ENCODE measurements around the gene GOLGA8T. TPM values are rescaled to one million over a fixed set of nuclear protein-coding genes. Genes with fewer than 3 reads are reported as not detected.
"Not testable (repeated sequence)": the region's sequence is repeated elsewhere in the genome, so short reads cannot be mapped to it uniquely, and the experiment has no call there.

GOLGA8T gene
- total RNA-seq, 1 donor from 2014 or later: 1.5 TPM

DNA sequence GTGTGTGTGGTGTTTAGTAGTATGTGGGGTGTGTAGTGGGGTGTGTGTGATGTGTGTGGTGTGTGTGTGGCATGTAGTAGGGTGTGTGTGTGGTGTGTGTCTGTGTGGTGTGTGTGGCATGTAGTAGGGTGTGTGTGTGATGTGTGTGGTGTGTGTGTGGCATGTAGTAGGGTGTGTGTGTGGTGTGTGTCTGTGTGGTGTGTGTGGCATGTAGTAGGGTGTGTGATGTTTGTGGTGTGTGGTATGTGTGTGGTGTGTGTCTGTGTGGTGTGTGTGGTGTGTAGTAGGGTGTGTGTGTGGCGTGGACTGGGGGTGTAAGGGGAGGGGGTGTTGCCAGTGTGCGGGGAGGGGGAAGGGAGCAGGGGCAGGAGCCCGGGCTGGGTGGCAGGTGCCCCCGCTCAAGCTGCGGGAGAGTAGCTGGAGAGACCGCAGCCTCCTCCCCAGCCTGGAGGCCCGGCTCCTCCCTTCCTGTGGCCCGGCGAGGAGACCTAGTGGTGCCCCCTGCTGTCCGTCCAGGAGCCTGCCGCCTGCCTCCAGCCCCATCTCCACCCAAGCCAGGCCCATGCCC, 38.3 kb downstream of the GOLGA8T start:
- intact Hi-C loops (cut with DNase I); H3K4me3 ChIP-seq; H3K27me3 ChIP-seq; H3K4me1 ChIP-seq; H3K9me3 ChIP-seq; H3K36me3 ChIP-seq; H3K27ac ChIP-seq: not testable (repeated sequence)
- DNase-seq (ENCODE audit: extremely low spot score in 2 of 2): peak; percentile 72 to 95

DNA sequence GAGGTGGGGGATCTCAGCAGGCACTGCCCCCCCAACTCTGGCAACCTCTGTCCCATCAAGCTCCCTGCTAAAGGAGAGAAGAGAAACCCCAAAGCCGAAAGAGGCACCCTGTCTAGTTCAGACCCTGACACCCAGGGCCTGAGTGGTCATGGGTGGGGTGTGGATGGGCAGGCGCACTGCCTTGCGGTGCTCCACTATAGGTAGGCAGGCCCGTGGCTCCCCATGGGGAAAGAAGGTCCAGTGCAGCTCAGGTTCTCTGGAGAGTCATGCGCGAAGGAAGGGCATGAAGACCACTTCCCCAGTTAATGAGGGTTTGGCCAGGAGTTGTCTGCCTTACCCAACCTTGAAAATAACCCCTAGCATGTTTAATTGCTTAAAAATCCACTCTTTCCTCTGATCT, 40.4 kb downstream of the GOLGA8T start:
- H3K4me3 ChIP-seq; H3K27me3 ChIP-seq; DNase-seq (ENCODE audit: extremely low spot score in 2 of 2); H3K4me1 ChIP-seq; H3K27ac ChIP-seq; intact Hi-C loops (cut with DNase I); H3K9me3 ChIP-seq; H3K36me3 ChIP-seq: not testable (repeated sequence)

DNA sequence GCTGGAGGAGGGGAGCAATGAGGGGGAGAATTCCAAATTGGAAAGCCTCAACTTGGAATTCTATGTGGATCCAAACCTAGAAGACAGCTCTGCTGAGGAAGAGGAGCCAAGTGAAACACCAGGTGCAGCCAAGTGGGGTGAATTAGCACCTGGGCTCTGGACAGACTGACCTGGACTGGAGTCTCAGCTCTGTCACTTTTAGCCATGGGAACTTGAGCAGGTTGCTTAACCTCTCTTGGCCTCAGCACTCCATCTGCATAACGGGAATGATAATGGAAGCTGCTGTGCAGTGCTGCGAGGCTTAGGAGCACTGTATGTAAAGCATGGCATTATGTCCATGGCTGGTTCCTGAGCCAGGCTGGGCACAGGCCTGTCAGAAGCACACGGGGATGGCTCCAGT, 41.8 kb downstream of the GOLGA8T start:
- intact Hi-C loops (cut with DNase I); H3K27me3 ChIP-seq; H3K4me1 ChIP-seq; H3K9me3 ChIP-seq; H3K4me3 ChIP-seq; H3K36me3 ChIP-seq; DNase-seq (ENCODE audit: extremely low spot score in 2 of 2); H3K27ac ChIP-seq: not testable (repeated sequence)

DNA sequence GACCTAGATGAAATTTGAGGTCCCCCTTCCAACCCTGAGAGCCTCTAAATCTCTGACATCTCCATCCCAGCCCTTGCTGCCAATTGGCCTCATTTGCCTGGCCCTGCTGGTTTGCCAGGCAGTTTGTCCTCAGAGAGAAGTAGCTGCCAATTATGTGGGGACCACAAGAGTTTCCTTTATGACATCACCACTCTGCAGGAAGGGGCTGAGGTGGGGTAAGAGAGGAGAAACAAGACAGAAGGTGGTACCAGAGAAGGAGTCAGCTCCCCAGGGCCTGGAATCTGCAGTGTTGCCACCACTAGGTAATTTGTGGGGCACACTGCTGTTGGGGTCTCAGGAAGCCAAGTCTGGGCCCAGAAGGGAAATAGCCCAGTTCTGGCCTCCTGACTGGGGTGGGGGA, 45.0 kb downstream of the GOLGA8T start:
- H3K27me3 ChIP-seq; H3K9me3 ChIP-seq; intact Hi-C loops (cut with DNase I); DNase-seq (ENCODE audit: extremely low spot score in 2 of 2); H3K27ac ChIP-seq; H3K4me3 ChIP-seq; H3K4me1 ChIP-seq; H3K36me3 ChIP-seq: not testable (repeated sequence)

DNA sequence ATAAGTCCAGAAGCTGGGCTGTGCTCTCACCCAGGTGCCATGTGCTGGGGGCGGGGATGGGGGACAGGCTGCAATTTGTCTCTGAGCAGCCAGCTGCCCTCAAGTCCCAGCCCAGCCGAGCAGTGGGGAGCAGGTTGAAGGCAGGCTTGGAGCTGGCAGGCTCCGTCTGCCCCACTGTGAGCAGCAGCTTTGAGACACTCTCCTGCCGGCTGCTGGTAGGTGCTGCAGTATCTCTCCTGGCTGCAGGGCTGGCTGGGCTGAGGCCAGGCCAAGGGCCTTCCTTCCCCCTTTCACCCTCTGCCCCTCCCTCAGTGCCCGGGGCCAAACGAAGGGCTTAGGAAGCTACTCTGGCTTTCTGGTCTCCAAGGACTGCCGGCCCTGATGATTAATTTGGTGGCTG, 50.6 kb downstream of the GOLGA8T start:
- H3K4me3 ChIP-seq; H3K27me3 ChIP-seq; H3K9me3 ChIP-seq; H3K36me3 ChIP-seq; H3K27ac ChIP-seq; intact Hi-C loops (cut with DNase I); H3K4me1 ChIP-seq; DNase-seq (ENCODE audit: extremely low spot score in 2 of 2): not testable (repeated sequence)

DNA sequence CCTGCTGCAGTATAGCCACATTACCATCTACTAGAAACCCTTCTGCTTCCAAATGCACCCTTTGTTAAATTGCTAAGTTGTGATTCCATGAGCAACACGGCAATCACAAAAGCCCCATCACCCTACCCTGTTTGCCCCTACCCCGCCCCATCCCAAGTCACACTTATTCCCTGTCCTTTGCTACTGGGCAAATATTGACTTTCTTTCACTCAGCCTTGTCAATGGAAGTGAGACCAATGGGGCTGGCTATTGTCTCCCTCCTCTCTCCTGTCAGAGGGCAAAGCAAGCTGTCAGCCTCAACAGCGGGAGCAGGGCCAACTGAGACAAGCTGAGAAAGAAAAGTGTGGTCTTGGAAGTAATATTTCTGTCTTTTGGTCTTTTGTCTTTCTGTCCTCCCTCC, 52.6 kb downstream of the GOLGA8T start:
- intact Hi-C loops (cut with DNase I); H3K27ac ChIP-seq; H3K9me3 ChIP-seq; H3K36me3 ChIP-seq; H3K27me3 ChIP-seq; H3K4me1 ChIP-seq; H3K4me3 ChIP-seq; DNase-seq (ENCODE audit: extremely low spot score in 2 of 2): not testable (repeated sequence)

DNA sequence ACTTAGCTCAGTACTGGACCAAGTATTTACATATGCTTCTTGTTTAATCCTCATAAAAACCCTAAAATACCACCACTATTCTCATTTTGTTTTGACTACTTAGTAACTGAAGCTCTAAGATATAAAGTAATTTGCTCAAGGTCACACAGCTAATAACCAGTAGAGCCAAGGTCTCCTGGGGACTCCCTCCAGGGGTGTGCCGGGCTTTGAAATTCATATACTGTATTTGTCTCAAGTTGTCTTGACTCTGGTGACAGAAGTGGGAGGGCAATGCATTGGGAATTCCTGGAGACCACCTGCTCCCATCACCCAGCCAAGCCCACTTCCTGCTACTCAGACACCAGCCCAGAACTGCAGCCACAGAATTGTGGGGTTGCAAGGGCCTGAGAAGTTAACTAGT, 54.9 kb downstream of the GOLGA8T start:
- DNase-seq (ENCODE audit: extremely low spot score in 2 of 2); H3K27ac ChIP-seq; H3K27me3 ChIP-seq; H3K4me1 ChIP-seq; intact Hi-C loops (cut with DNase I); H3K36me3 ChIP-seq; H3K9me3 ChIP-seq; H3K4me3 ChIP-seq: not testable (repeated sequence)

DNA sequence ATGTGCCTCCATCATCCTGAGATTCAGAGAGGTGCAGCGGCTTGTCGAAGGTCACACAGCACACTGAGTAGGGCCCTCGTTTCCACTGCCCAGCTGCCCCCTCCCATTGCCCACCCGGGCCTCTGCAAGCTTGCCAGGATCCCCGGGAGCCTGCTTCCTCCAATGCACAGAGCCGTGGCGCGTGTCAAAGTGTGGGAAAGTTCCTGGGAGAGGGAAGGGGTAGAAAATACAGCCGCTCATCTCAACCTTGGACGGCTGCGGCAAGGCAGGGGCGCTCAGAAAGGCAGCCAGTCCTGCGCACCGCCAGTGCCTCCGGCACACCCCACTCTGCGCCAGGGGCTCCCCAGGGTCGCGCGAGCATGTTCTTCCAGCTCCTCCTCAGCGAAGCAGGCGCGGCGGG, 56.3 kb downstream of the GOLGA8T start:
- H3K4me3 ChIP-seq; H3K9me3 ChIP-seq; DNase-seq (ENCODE audit: extremely low spot score in 2 of 2); intact Hi-C loops (cut with DNase I); H3K4me1 ChIP-seq; H3K27me3 ChIP-seq; H3K36me3 ChIP-seq; H3K27ac ChIP-seq: not testable (repeated sequence)

DNA sequence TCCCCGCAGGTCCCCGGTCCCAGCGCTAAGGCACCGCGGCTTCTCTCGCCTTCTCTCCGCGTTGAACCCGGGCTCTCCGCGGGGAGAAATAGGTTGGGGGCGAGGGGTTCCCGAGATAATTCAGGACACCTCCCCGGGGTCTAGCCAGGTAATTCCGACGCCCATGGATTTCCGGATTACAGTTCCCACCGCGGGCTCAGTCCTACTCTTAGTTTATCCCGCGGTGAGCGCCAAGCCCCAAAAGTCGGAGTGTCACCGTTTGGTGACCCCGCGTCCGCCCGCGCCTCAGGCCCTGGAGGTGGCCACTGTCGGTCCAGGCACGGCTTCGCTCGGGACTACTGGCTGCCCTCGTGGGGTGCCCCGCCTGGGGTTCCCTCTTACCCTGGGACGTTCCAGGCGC, 56.8 kb downstream of the GOLGA8T start:
- H3K4me3 ChIP-seq; H3K9me3 ChIP-seq; H3K36me3 ChIP-seq; H3K4me1 ChIP-seq; H3K27me3 ChIP-seq; H3K27ac ChIP-seq; intact Hi-C loops (cut with DNase I); DNase-seq (ENCODE audit: extremely low spot score in 2 of 2): not testable (repeated sequence)

DNA sequence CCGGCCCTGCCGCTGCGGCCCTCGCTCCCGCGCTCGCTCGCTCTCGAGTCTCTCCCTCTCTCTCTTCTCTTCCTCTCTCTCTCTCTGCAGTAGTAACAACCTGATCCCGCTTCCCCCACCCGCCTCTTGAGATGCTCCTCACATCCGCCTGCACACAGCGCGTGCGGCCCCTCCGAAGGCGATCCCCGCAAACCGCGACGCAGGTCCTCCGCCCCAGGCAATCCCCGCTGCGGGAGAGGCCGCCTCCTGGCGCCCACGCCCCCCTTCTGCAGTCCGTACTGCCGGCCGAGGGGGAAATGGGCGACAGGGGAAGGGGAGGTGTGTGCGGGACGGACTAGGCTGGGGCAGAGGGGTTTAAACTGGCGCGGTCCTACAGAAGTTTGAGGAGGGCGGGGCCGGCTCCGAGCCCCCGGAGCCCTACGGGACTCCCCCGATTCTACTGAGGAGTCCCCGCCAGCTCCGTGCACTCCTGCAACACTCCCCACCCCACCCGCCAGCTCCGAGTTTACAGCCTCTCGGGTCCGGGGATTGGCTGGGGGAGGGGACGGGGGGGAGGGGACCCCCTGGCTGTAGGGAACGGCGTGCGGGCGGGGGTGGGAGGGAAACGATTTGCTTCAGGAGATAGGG, 57.4 kb downstream of the GOLGA8T start:
- H3K36me3 ChIP-seq; H3K4me3 ChIP-seq; H3K9me3 ChIP-seq; H3K27me3 ChIP-seq; H3K4me1 ChIP-seq; H3K27ac ChIP-seq; DNase-seq (ENCODE audit: extremely low spot score in 2 of 2); intact Hi-C loops (cut with DNase I): not testable (repeated sequence)

DNA sequence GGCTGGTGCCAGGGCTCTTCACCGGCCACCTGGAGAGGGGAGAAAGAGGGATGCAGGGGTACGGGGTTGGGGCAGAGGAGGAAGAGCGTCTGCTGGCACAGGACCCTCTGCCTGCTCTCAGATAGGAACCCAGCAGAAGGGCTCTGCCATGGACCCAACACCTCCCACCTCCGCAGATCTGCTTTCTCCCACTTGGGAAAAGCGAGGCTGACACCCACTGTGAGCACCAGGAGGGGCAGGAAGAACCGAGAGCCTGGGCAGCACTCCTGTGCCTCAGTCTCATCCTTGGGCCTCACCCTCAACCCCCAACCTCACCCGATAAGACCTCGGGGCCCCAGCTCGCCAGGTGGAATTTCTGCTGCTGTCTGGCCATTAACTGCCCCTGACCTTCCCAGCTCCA, 58.0 kb downstream of the GOLGA8T start:
- H3K27me3 ChIP-seq; H3K4me1 ChIP-seq; H3K27ac ChIP-seq; H3K4me3 ChIP-seq; intact Hi-C loops (cut with DNase I); H3K36me3 ChIP-seq; DNase-seq (ENCODE audit: extremely low spot score in 2 of 2); H3K9me3 ChIP-seq: not testable (repeated sequence)

Small RNAs within 50 kb of the gene (small RNA-seq; reads per million reads assigned to genes)
- gene AC120045.2 (not detected), gene RF00096 (not detected), gene RN7SL469P (not detected), gene RN7SL673P (not detected)

Other genes with a start within 250 kb of the GOLGA8T start
- gene GOLGA8J, start 52.1 kb upstream of the GOLGA8T start, total RNA-seq: not detected